Esophagus muscularis mucosa (tissue), 4 donors: ENCODE results near the gene TSSK3. TPM values are rescaled to one million over a fixed set of nuclear protein-coding genes. Genes with fewer than 3 reads are reported as not detected.

Experiments used
- DNase-seq: peaks from one replicate; pipeline ENCODE4 v3.0.0-alpha.2; 2017; ENCODE audit errors: extremely low spot score
- H3K27ac ChIP-seq, 4 donors: fragments of 200-600 bp; sonication (generic); replicated peaks in 1 of 4; 1 replicate in 3 of 4; 2 replicates in 1 of 4; pipeline ENCODE4 v1.5.1; 2016 to 2019; ENCODE audit warnings: mild to moderate bottlenecking in 1 of 4
- H3K27me3 ChIP-seq, 4 donors: fragments of 200-600 bp; sonication (generic); one replicate each; pipeline versions ENCODE4 v1.5.1 to v1.6.0; 2016 to 2019
- H3K36me3 ChIP-seq, 4 donors: fragments of 200-600 bp; sonication (generic); one replicate each; pipeline ENCODE4 v1.5.1; 2016 to 2019
- H3K4me1 ChIP-seq, 4 donors: fragments of 200-600 bp; sonication (generic); one replicate each; pipeline ENCODE4 v1.5.1; 2016 to 2019
- H3K4me3 ChIP-seq, 4 donors: fragments of 200-600 bp; sonication (generic); 1 replicate in 2 of 4; 2 replicates in 2 of 4; pipeline ENCODE4 v1.5.1; 2016 to 2019; ENCODE audit warnings: mild to moderate bottlenecking in 4 of 4, moderate library complexity in 1 of 4
- H3K9me3 ChIP-seq, 4 donors: fragments of 200-600 bp; sonication (generic); 1 replicate in 3 of 4; 2 replicates in 1 of 4; pipeline ENCODE4 v1.5.1; 2016 to 2019
- CTCF ChIP-seq, 3 experiments: fragments of 200-600 bp in 2 of 3; fragments of 450-650 bp in 1 of 3; sonication (generic) in 2 of 3; IDR thresholded peaks; one replicate each; pipeline ENCODE4 v1.5.1; 2017 to 2019; ENCODE audit warnings: antibody characterized with exemption in 3 of 3, mild to moderate bottlenecking in 2 of 3, moderate library complexity in 1 of 3
- EP300 ChIP-seq: sonication (generic); formaldehyde crosslinking; IDR thresholded peaks from one replicate; pipeline ENCODE4 v1.6.1; 2017; ENCODE audit warnings: antibody characterized with exemption
- POLR2A ChIP-seq: fragments of 450-650 bp; IDR thresholded peaks from one replicate; pipeline ENCODE4 v1.6.1; 2017; ENCODE audit warnings: antibody characterized with exemption, moderate library complexity, mild to moderate bottlenecking, low read depth
- POLR2AphosphoS5 ChIP-seq, 2 donors: sonication (generic); formaldehyde crosslinking; IDR thresholded peaks; one replicate each; pipeline ENCODE4 v1.6.1; 2017; ENCODE audit warnings: antibody characterized with exemption in 2 of 2
- WGBS: methylation state at CpG from one replicate; pipeline ENCODE4 v1.1.5; 2018; 5-methylcytosine and 5-hydroxymethylcytosine counted together
- intact Hi-C: fragments of 100-400 bp; cut with DNase I; formaldehyde crosslinking; loops from one replicate; pipeline ENCODE4 v1.15.1; 2023
- total RNA-seq, 4 donors: library from RNA; depleted of rRNA; stranded (reverse); fragments of >200 nt; gene quantifications; one replicate each; pipeline versions ENCODE4 v1.1.0 to v1.2.1, GENCODE V29; 2016

TSSK3 gene
- total RNA-seq, 4 donors from 2014 or later, result 0.86 to 3.7 TPM; not detected in 2

DNA sequence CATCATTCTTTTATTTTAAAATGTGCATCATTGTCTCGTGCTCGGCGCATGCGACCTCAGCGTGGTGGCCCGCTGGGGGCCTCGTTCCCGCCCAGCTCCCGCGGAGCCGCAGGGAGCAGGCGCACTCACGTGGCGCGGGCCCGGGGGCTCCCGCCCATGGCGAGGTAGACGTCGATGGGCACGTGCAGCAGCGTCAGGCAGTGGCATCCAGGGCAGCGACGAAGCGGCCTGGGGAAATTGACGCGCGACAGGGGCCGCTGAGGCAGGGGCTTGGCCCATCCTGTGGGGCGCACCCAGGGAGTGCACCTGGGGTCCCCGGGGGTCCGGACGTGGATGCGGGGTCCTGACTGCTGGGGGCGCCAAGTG is 1.0 kb upstream of the TSSK3 start:
- Histone ChIP-seq H3K27me3 (no peaks in the 10 kb centered on the region), H3K27ac (peak overlapping the region in 2 of 4 donors; percentile 44 to 64), H3K36me3 (peaks cover 10 to 32% (median 26%) of the 10 kb centered on the region in 4 donors), H3K9me3 (no peaks in the 10 kb centered on the region), H3K4me3 (peak overlapping the region; percentile 50 to 60 (median 54)), H3K4me1 (peaks cover 13 to 21% (median 19%) of the 10 kb centered on the region in 4 donors)
- TF ChIP-seq POLR2AphosphoS5 (IDR thresholded peaks at IDR 0.05) (no peak), POLR2A (no peak), EP300 (no peak), CTCF (IDR thresholded peaks at IDR 0.05) (no peak)
- no peak for DNase-seq
- WGBS, result 88% methylated on average over 8 of the region's 35 CpGs
- intact Hi-C loops, result no loop called here

DNA sequence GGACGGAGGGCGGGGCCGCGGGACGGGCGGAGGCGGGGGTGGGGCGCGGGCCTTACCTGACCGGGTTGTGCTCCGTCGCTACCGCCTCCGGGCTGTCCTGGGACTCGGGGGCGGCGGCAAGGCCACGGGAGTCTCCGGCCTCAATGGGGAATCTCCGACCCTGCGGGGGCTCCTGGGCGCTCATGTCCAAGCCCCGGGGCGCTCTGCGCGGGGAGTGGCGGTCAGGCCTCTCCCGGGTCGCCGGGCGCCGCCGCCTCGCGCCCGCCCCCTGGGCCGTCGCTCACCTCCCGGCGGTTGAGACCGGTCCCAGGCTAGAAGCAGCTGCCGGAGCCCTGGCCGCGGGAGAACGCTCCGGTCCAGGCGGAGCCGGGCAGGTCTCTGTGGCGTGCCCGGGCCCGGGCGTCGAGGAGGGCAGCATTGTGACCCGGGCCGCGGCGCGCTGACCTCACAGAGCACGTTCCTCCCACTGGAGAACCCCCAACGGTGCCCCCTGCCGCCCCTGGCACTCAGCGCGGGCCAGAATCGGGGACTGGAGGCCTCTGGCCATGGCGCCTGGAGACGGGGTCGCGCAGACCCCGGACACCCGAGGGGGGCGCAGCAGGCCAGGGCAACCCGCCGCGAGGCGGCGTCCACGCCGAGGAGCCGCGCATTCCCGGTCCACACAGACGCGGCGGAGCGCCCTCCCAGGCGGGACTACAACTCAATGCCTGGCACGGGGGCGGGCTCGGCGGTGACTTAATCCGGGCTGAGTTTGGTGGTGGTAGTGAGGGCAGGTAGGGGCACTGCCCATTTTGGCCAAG is 465 bp upstream of the TSSK3 start:
- Histone ChIP-seq H3K4me3 (peak overlapping the region; percentile 50 to 60 (median 54)), H3K9me3 (no peaks in the 10 kb centered on the region), H3K36me3 (peaks cover 16 to 38% (median 32%) of the 10 kb centered on the region in 4 donors), H3K4me1 (peaks cover 13 to 21% (median 19%) of the 10 kb centered on the region in 4 donors), H3K27ac (peak overlapping the region in 2 of 4 donors; percentile 44 to 64), H3K27me3 (no peaks in the 10 kb centered on the region)
- DNase-seq, result no peak
- TF ChIP-seq EP300 (no peak), CTCF (IDR thresholded peaks at IDR 0.05) (peak; percentile 31 to 47 (median 33))
- no CpG with 5 or more reads among the region's 91 CpGs for WGBS
- intact Hi-C loops, result no loop called here

- peaks cover 33 to 56% (median 51%) of the 10 kb centered on the region in 4 donors for H3K36me3 ChIP-seq
- intact Hi-C loops, result no loop called here
- no peak overlapping the region for H3K27ac ChIP-seq
- no peaks in the 10 kb centered on the region for H3K9me3 ChIP-seq
- 100% methylated on average over 1 of the region's 12 CpGs for WGBS
- no peak for DNase-seq
- H3K4me1 ChIP-seq, result peaks cover 13 to 21% (median 19%) of the 10 kb centered on the region in 4 donors
- no peak for TF ChIP-seq CTCF (IDR thresholded peaks at IDR 0.05)
- no peak for TF ChIP-seq POLR2A
- TF ChIP-seq EP300, result no peak
- TF ChIP-seq POLR2AphosphoS5 (IDR thresholded peaks at IDR 0.05), result no peak
- no peak overlapping the region for H3K4me3 ChIP-seq
- no peaks in the 10 kb centered on the region for H3K27me3 ChIP-seq
Measured at GRCh38 chr1:32363713-32364112, 1.4 kb downstream of the TSSK3 start.

GRCh38 chr1:32364836-32365235 is 2.5 kb downstream of the TSSK3 start:
- Histone ChIP-seq H3K9me3 (no peaks in the 10 kb centered on the region), H3K27ac (no peak overlapping the region), H3K4me3 (no peak overlapping the region), H3K4me1 (peaks cover 13 to 21% (median 19%) of the 10 kb centered on the region in 4 donors), H3K27me3 (no peaks in the 10 kb centered on the region), H3K36me3 (peaks cover 42 to 68% (median 62%) of the 10 kb centered on the region in 4 donors)
- WGBS, result 95% methylated on average over 5 of the region's 5 CpGs
- intact Hi-C loops, result no loop called here
- no peak for TF ChIP-seq POLR2A
- no peak for TF ChIP-seq EP300
- TF ChIP-seq CTCF (IDR thresholded peaks at IDR 0.05), result no peak
- no peak for TF ChIP-seq POLR2AphosphoS5 (IDR thresholded peaks at IDR 0.05)
- no peak for DNase-seq
